H1 (cell line): Measurements from ENCODE around the gene HES1. TPM values are rescaled to one million over a fixed set of nuclear protein-coding genes. Genes with fewer than 3 reads are reported as not detected.

Experiments used
- CTCF ChIA-PET: fragments of 300-600 bp; sonication (Branson Sonifier 250); formaldehyde crosslinking; loops from one replicate; lab custom pipeline; 2021; ENCODE audit not compliant: partially characterized antibody; lab: Charles Lee
- POLR2A ChIA-PET: fragments of 300-600 bp; sonication (Branson Sonifier 250); formaldehyde crosslinking; loops from one replicate; lab custom pipeline; 2021; ENCODE audit warnings: inconsistent platforms; ENCODE audit not compliant: partially characterized antibody; lab: Charles Lee
- DNase-seq, 2 experiments: peaks; one replicate each; pipeline versions ENCODE4 v3.0.0 to v3.0.0-alpha.2; 2010 to 2022; ENCODE audit warnings: low spot score in 2 of 2, low read depth in 1 of 2, mixed read lengths in 1 of 2
- FAIRE-seq: peaks from 2 replicates; lab custom pipeline; 2011; peaks lifted over from hg19 to GRCh38; lab: Jason Lieb, UNC
- H2AFZ ChIP-seq: 2 replicates; pipeline ENCODE4 v1.8.1; 2012; ENCODE audit warnings: low read length, inconsistent platforms
- H2AK5ac ChIP-seq: 2 replicates; pipeline ENCODE4 v1.6.1; 2013; ENCODE audit warnings: low read depth, low read length
- H2BK120ac ChIP-seq: replicated peaks from 2 replicates; pipeline ENCODE3; 2013; ENCODE audit warnings: low read depth, low read length, inconsistent platforms
- H2BK12ac ChIP-seq: 2 replicates; pipeline ENCODE4 v1.6.1; 2013; ENCODE audit warnings: low read depth, low read length
- H2BK15ac ChIP-seq: 2 replicates; pipeline ENCODE4 v1.6.1; 2013; ENCODE audit warnings: low read length
- H2BK20ac ChIP-seq: 2 replicates; pipeline ENCODE4 v1.6.1; 2013; ENCODE audit warnings: low read length
- H2BK5ac ChIP-seq: 2 replicates; pipeline ENCODE4 v1.6.1; 2013; ENCODE audit warnings: low read depth, low read length
- H3K14ac ChIP-seq: 2 replicates; pipeline ENCODE4 v1.6.1; 2013; ENCODE audit warnings: inconsistent platforms; ENCODE audit not compliant: insufficient read length
- H3K18ac ChIP-seq: 2 replicates; pipeline ENCODE4 v1.6.1; 2013; ENCODE audit warnings: low read length; ENCODE audit errors: extremely low read depth
- H3K23ac ChIP-seq: 2 replicates; pipeline ENCODE4 v1.6.1; 2013; ENCODE audit warnings: inconsistent platforms; ENCODE audit not compliant: insufficient read length
- H3K23me2 ChIP-seq: 2 replicates; pipeline ENCODE4 v1.6.1; 2013; ENCODE audit warnings: low read depth, low read length
- H3K27ac ChIP-seq: 2 replicates; pipeline ENCODE4 v1.6.1; 2011; ENCODE audit warnings: low read depth, low read length, inconsistent platforms
- H3K27me3 ChIP-seq, 4 experiments: replicated peaks in 1 of 4; 1 replicate in 1 of 4; 2 replicates in 3 of 4; pipeline versions ENCODE4 v1.6.1 to v1.8.1; 2011 to 2013; ENCODE audit warnings: low read length in 3 of 4, mild to moderate bottlenecking in 3 of 4, inconsistent platforms in 2 of 4, mixed read lengths in 2 of 4, moderate library complexity in 1 of 4; ENCODE audit not compliant: control insufficient read depth in 3 of 4, insufficient read depth in 3 of 4; ENCODE audit errors: extremely low read depth in 1 of 4
- H3K36me3 ChIP-seq, 4 experiments: 2 replicates each; pipeline versions ENCODE4 v1.6.1 to v1.8.1; 2011 to 2013; ENCODE audit warnings: mild to moderate bottlenecking in 4 of 4, low read length in 3 of 4, moderate library complexity in 2 of 4, control low read depth in 1 of 4, inconsistent platforms in 1 of 4; ENCODE audit not compliant: insufficient read depth in 4 of 4, control insufficient read depth in 2 of 4
- H3K4ac ChIP-seq: replicated peaks from 2 replicates; pipeline ENCODE3; 2013; ENCODE audit warnings: low read length, low read depth, mixed read lengths, inconsistent platforms; ENCODE audit not compliant: insufficient read length
- H3K4me1 ChIP-seq, 4 experiments: replicated peaks in 1 of 4; 1 replicate in 1 of 4; 2 replicates in 3 of 4; pipeline versions ENCODE4 v1.6.1 to v1.8.1; 2011 to 2013; ENCODE audit warnings: low read length in 3 of 4, inconsistent platforms in 2 of 4, mixed read lengths in 1 of 4; ENCODE audit not compliant: insufficient read depth in 4 of 4, control insufficient read depth in 3 of 4
- H3K4me2 ChIP-seq, 2 experiments: 2 replicates each; pipeline versions ENCODE4 v1.6.1 to v1.8.1; 2011 to 2013; ENCODE audit warnings: low read depth in 2 of 2, low read length in 2 of 2, control low read depth in 1 of 2, inconsistent platforms in 1 of 2, mild to moderate bottlenecking in 1 of 2; ENCODE audit not compliant: insufficient read depth in 1 of 2
- H3K4me3 ChIP-seq, 4 experiments: fragments of 200-600, 300-600 bp in 1 of 4; sonication (generic), shearing (Covaris generic), sonication (Bioruptor Twin) in 1 of 4; 2 replicates each; pipeline versions ENCODE4 v1.5.1 to v1.8.1; 2011 to 2016; ENCODE audit warnings: low read length in 4 of 4, low read depth in 3 of 4, control low read depth in 2 of 4, inconsistent platforms in 2 of 4, mild to moderate bottlenecking in 2 of 4, mixed read lengths in 1 of 4, moderate library complexity in 1 of 4; ENCODE audit not compliant: insufficient read depth in 2 of 4; ENCODE audit errors: extremely low read depth in 1 of 4
- H3K56ac ChIP-seq: replicated peaks from 2 replicates; pipeline ENCODE3; 2013; ENCODE audit warnings: low read depth, mild to moderate bottlenecking, mixed read lengths, low read length, inconsistent platforms; ENCODE audit not compliant: insufficient read length
- H3K79me1 ChIP-seq: 2 replicates; pipeline ENCODE4 v1.6.1; 2013; ENCODE audit warnings: low read depth, low read length, control low read depth
- H3K79me2 ChIP-seq, 2 experiments: 2 replicates each; pipeline versions ENCODE4 v1.6.1 to v1.8.1; 2012 to 2013; ENCODE audit warnings: low read length in 2 of 2, mild to moderate bottlenecking in 2 of 2, inconsistent platforms in 1 of 2; ENCODE audit not compliant: insufficient read depth in 2 of 2, control insufficient read depth in 1 of 2
- H3K9ac ChIP-seq, 4 experiments: replicated peaks in 1 of 4; 1 replicate in 1 of 4; 2 replicates in 3 of 4; pipeline versions ENCODE4 v1.6.1 to v1.8.1; 2011 to 2013; ENCODE audit warnings: low read depth in 3 of 4, low read length in 3 of 4, control low read depth in 2 of 4, mild to moderate bottlenecking in 2 of 4, moderate library complexity in 2 of 4, inconsistent platforms in 1 of 4; ENCODE audit errors: extremely low read depth in 1 of 4
- H3K9me3 ChIP-seq, 2 experiments: 2 replicates each; pipeline versions ENCODE4 v1.6.1 to v1.8.1; 2012 to 2013; ENCODE audit warnings: mild to moderate bottlenecking in 2 of 2, moderate library complexity in 2 of 2, control low read depth in 1 of 2, inconsistent platforms in 1 of 2, low read depth in 1 of 2, low read length in 1 of 2, mixed read lengths in 1 of 2; ENCODE audit not compliant: insufficient read depth in 2 of 2
- H4K20me1 ChIP-seq, 2 experiments: replicated peaks in 1 of 2; 2 replicates each; pipeline versions ENCODE3 to v1.8.1; 2011 to 2013; ENCODE audit warnings: inconsistent platforms in 2 of 2, low read length in 2 of 2, mild to moderate bottlenecking in 1 of 2; ENCODE audit not compliant: insufficient read depth in 2 of 2, control insufficient read depth in 1 of 2
- H4K5ac ChIP-seq: 2 replicates; pipeline ENCODE4 v1.6.1; 2013; ENCODE audit warnings: low read length, low read depth, mixed read lengths, inconsistent platforms; ENCODE audit not compliant: insufficient read length
- H4K8ac ChIP-seq: 2 replicates; pipeline ENCODE4 v1.8.0; 2013; ENCODE audit warnings: mild to moderate bottlenecking, moderate library complexity, low read length, inconsistent platforms; ENCODE audit not compliant: insufficient read depth; ENCODE audit errors: extremely low read depth
- H4K91ac ChIP-seq: replicated peaks from 2 replicates; pipeline ENCODE3; 2013; ENCODE audit warnings: low read length, mixed read lengths, inconsistent platforms; ENCODE audit not compliant: insufficient read length
- BRCA1 ChIP-seq: IDR thresholded peaks from 2 replicates; pipeline ENCODE4 v1.6.1; 2012; ENCODE audit warnings: low read depth, low read length, improper control_type of control experiment
- CEBPB ChIP-seq: IDR thresholded peaks from 2 replicates; pipeline ENCODE4 v1.6.1; 2012; ENCODE audit warnings: low read depth, low read length
- CHD2 ChIP-seq: IDR thresholded peaks from 2 replicates; pipeline ENCODE4 v1.6.1; 2012; ENCODE audit warnings: low read length, improper control_type of control experiment
- JUND ChIP-seq: IDR thresholded peaks from 2 replicates; pipeline ENCODE4 v1.6.1; 2011; ENCODE audit warnings: mild to moderate bottlenecking, improper control_type of control experiment, low read length
- KDM5A ChIP-seq: fragments of 200-600 bp; IDR thresholded peaks from 2 replicates; pipeline ENCODE4 v1.7.1; 2012; ENCODE audit warnings: mild to moderate bottlenecking, low read length, inconsistent platforms, mixed read lengths
- NANOG ChIP-seq: IDR thresholded peaks from 2 replicates; pipeline ENCODE4 v1.6.1; 2011; ENCODE audit warnings: low read length, low read depth, mild to moderate bottlenecking, inconsistent platforms; ENCODE audit not compliant: insufficient read depth, poor library complexity, severe bottlenecking
- POLR2AphosphoS5 ChIP-seq: IDR thresholded peaks from 2 replicates; pipeline ENCODE4 v1.6.1; 2011; ENCODE audit warnings: low read depth, low read length
- RBBP5 ChIP-seq: IDR thresholded peaks from 2 replicates; pipeline ENCODE4 v1.7.1; 2012; ENCODE audit warnings: low read depth, mild to moderate bottlenecking, inconsistent platforms, low read length, moderate library complexity, borderline replicate concordance
- SP1 ChIP-seq: IDR thresholded peaks from 2 replicates; pipeline ENCODE4 v1.6.1; 2011; ENCODE audit warnings: low read depth, low read length
- WGBS, 2 experiments: shearing (Covaris generic) in 1 of 2; methylation state at CpG; one replicate each; pipeline versions ENCODE4 v1.1.6 to v1.1.7; 2013 to 2015; ENCODE audit warnings: low lambda C conversion rate in 2 of 2, mixed read lengths in 2 of 2, inconsistent platforms in 1 of 2, low coverage in 1 of 2, missing lambda C conversion rate in 1 of 2; ENCODE audit not compliant: insufficient replicate concordance in 2 of 2, insufficient coverage in 1 of 2, insufficient read length in 1 of 2; ENCODE audit errors: extremely low coverage in 1 of 2, missing lambda C conversion rate in 1 of 2; 5-methylcytosine and 5-hydroxymethylcytosine counted together
- polyA plus RNA-seq, 7 experiments: library from polyadenylated mRNA; depleted of rRNA in 3 of 7; stranded (reverse) in 5 of 7; unstranded in 2 of 7; fragments of >200 nt in 5 of 7; fragments of 200-250 nt in 2 of 7; gene quantifications; 1 replicate in 5 of 7; 2 replicates in 1 of 7; 4 replicates in 1 of 7; pipeline versions ENCODE4 v1.2.1 to v1.2.3, GENCODE V29; 2011 to 2013; ENCODE audit warnings: missing spikeins in 2 of 7, mixed read lengths in 2 of 7
- total RNA-seq: library from RNA; stranded (reverse); fragmentation: NEBNext Ultra II Directional; extraction: Animal tissue kit (Norgen Biotek cat#: 25700); gene quantifications from 2 replicates; pipeline ENCODE4 v1.2.1, GENCODE V29; 2021

Gene HES1
- total and polyA plus RNA-seq, 2 of the 8 experiments (the other 6 are each of a cell fraction or from before 2014, with no cell fraction given) = 7.9 to 12.9 TPM

- CTCF ChIA-PET = interaction anchor here (0.7 kb wide), 1 partner anchor 39 kb away, joined by 4 read pairs; no protein-coding TSS in a partner anchor
These were observed 15.9 kb upstream of the HES1 start for GRCh38 chr3:194119831-194120590.

More at GRCh38 chr3:194119831-194120590, 15.9 kb upstream of the HES1 start:
- Histone ChIP-seq H4K91ac (no peak overlapping the region), H3K4ac (no peak overlapping the region), H3K27ac (no peak overlapping the region), H3K4me3 (no peak overlapping the region), H3K79me1 (no peaks in the 10 kb centered on the region; the same call in 1 of the 2 replicates), H3K79me2 (no peaks in the 10 kb centered on the region), H2BK5ac (no peak overlapping the region), H4K8ac (no peak overlapping the region), H3K14ac (no peak overlapping the region), H2BK15ac (no peak overlapping the region), H2BK12ac (no peak overlapping the region), H3K4me2 (no peak overlapping the region), H3K9ac (no peak overlapping the region), H4K5ac (no peak overlapping the region), H2AFZ (no peak overlapping the region; the same call in 1 of the 2 replicates), H3K56ac (no peak overlapping the region), H2AK5ac (no peak overlapping the region), H3K18ac (no peak overlapping the region), H3K4me1 (no peaks in the 10 kb centered on the region), H3K23ac (no peak overlapping the region), H3K27me3 (peaks cover 0 to 2% (median 0%) of the 10 kb centered on the region in 4 experiments; a peak in 3 of 7 replicates), H2BK20ac (no peak overlapping the region), H2BK120ac (no peak overlapping the region), H3K36me3 (no peaks in the 10 kb centered on the region), H4K20me1 (no peaks in the 10 kb centered on the region), H3K9me3 (no peaks in the 10 kb centered on the region), H3K23me2 (no peaks in the 10 kb centered on the region)
- POLR2A ChIA-PET = interaction anchor here (1.9 kb wide), 1 partner anchor 11 kb away, joined by 6 read pairs; no protein-coding TSS in a partner anchor
- TF ChIP-seq NANOG (no peak), CEBPB (no peak), JUND (no peak), KDM5A (no peak), POLR2AphosphoS5 (no peak), SP1 (no peak), RBBP5 (no peak), BRCA1 (no peak), CHD2 (no peak)
- DNase-seq = no peak
- 88% methylated on average over 6 of the region's 6 CpGs; no CpG with 5 or more reads in 1 of the 2 experiments for whole genome bisulfite sequencing, 2 experiments
- no peak for FAIRE-seq
